Activated CD4-positive, alpha-beta T cell treated with anti-CD3 and anti-CD28 coated beads for 36 hours (primary cell): ENCODE results near the gene SLU7. TPM values are rescaled to one million over a fixed set of nuclear protein-coding genes. Genes with fewer than 3 reads are reported as not detected.

ENCODE experiments used
- ATAC-seq: fragments of 200-7000 bp; cut with Tn5 transposase; one replicate; pipeline ENCODE4 v1.10.0; 2021; ENCODE audit warnings: mild to moderate bottlenecking, moderate library complexity
- CTCF ChIA-PET: fragments of 350-600 bp; sonication (Branson Sonifier 250); formaldehyde crosslinking; loops from one replicate; lab custom pipeline; 2021; ENCODE audit warnings: antibody characterized with exemption; lab: Charles Lee
- POLR2A ChIA-PET: fragments of 350-600 bp; sonication (Branson Sonifier 250); formaldehyde crosslinking; loops from one replicate; lab custom pipeline; 2021; ENCODE audit warnings: antibody characterized with exemption, inconsistent platforms; lab: Charles Lee
- DNase-seq: peaks from one replicate; pipeline ENCODE4 v3.0.0-alpha.2; 2020
- H3K27ac Mint-ChIP-seq: one replicate; pipeline ENCODE4 v1.8.0; 2021; ENCODE audit warnings: mixed read lengths
- H3K27me3 Mint-ChIP-seq: one replicate; pipeline ENCODE4 v1.8.0; 2021; ENCODE audit warnings: mixed read lengths
- H3K36me3 Mint-ChIP-seq: one replicate; pipeline ENCODE4 v1.8.0; 2021; ENCODE audit warnings: low read depth, mixed read lengths
- H3K4me1 Mint-ChIP-seq: one replicate; pipeline ENCODE4 v1.8.0; 2021; ENCODE audit warnings: mixed read lengths
- H3K4me3 Mint-ChIP-seq: one replicate; pipeline ENCODE4 v1.8.0; 2021; ENCODE audit warnings: mild to moderate bottlenecking, moderate library complexity, mixed read lengths
- H3K9me3 Mint-ChIP-seq: one replicate; pipeline ENCODE4 v1.8.0; 2021; ENCODE audit warnings: low read depth, mixed read lengths
- intact Hi-C, 2 experiments: fragments of 100-400 bp; cut with DNase I in 1 of 2; cut with micrococcal nuclease in 1 of 2; formaldehyde crosslinking; loops; one replicate each; pipeline versions ENCODE4 v1.14.2 to v1.15.1; 2022 to 2024; cut with DNase I, micrococcal nuclease
- total RNA-seq, 2 experiments: library from RNA; stranded (reverse); gene quantifications; one replicate each; pipeline ENCODE4 v1.2.3, GENCODE V29; 2021

The SLU7 gene
- total RNA-seq, 2 experiments from 2014 or later: 41.1 to 53.0 TPM

DNA sequence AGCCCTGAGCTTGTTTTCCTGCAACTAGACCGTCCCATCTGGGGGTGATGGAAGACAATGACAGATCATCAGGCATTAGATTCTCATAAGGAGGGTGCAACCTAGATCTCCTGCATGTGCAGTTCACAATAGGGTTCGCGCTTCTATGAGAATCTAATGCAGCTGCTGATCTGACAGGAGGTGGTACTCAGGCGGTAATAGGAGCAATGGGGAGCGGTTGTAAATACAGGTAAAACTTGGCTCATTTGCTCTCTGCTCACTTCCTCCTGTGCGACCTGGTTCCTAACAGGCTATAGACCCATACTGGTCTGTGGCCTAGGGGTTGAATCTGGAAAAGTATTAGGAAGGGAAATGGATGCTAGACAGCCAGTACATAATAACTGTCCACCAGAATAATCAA, 42.5 kb upstream of the SLU7 start:
- Mint-ChIP-seq H3K9me3 (no peaks in the 10 kb centered on the region), H3K27ac (no peak overlapping the region), H3K36me3 (no peaks in the 10 kb centered on the region), H3K27me3 (no peaks in the 10 kb centered on the region), H3K4me1 (peaks cover 42% of the 10 kb centered on the region), H3K4me3 (no peak overlapping the region)
- ATAC-seq (no peak), DNase-seq (no peak)
- intact Hi-C loops: no loop called here
- CTCF ChIA-PET: no interaction called here
- POLR2A ChIA-PET: no interaction called here

DNA sequence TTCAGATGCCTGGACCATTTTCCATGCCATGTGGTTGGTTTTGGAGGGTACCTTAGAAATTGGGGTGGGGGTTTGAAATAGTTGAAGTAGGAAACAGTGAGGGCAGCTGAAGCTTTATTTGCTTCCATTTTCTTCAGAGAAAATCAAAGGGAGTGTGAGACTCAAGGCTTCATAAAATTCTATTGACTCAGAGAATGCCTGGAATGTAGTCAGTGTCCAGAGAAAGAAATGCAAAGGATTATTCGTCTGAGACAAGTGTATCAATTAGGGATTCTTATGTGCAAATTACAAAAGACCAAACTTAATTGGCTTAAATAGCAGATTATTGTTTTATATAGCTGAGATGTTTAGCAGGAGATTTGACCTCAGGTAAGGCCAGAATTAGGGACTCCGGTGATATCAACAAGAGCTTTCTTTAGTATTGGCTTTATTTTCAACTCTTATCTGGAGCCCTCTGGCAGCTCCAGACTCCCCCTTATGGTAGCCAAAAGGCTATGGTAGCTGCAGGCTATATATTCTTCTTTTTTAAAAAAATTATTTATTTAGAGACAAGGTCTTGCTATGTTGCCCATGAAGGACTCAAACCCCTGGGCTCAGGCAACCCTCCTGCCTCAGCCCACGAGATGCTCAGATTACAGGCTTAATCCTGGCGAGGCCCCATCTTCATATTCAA, 41.6 kb upstream of the SLU7 start:
- POLR2A ChIA-PET: no interaction called here
- intact Hi-C loops: no loop called here
- H3K9me3 Mint-ChIP-seq: no peaks in the 10 kb centered on the region
- H3K4me3 Mint-ChIP-seq: no peak overlapping the region
- ATAC-seq (no peak), DNase-seq (no peak)
- no peaks in the 10 kb centered on the region for H3K36me3 Mint-ChIP-seq
- no peaks in the 10 kb centered on the region for H3K27me3 Mint-ChIP-seq
- H3K4me1 Mint-ChIP-seq: peaks cover 34% of the 10 kb centered on the region
- CTCF ChIA-PET: interaction anchor here (3.6 kb wide), 1 partner anchor 21 kb away, joined by 35 read pairs; no protein-coding TSS in a partner anchor
- H3K27ac Mint-ChIP-seq: no peak overlapping the region

DNA sequence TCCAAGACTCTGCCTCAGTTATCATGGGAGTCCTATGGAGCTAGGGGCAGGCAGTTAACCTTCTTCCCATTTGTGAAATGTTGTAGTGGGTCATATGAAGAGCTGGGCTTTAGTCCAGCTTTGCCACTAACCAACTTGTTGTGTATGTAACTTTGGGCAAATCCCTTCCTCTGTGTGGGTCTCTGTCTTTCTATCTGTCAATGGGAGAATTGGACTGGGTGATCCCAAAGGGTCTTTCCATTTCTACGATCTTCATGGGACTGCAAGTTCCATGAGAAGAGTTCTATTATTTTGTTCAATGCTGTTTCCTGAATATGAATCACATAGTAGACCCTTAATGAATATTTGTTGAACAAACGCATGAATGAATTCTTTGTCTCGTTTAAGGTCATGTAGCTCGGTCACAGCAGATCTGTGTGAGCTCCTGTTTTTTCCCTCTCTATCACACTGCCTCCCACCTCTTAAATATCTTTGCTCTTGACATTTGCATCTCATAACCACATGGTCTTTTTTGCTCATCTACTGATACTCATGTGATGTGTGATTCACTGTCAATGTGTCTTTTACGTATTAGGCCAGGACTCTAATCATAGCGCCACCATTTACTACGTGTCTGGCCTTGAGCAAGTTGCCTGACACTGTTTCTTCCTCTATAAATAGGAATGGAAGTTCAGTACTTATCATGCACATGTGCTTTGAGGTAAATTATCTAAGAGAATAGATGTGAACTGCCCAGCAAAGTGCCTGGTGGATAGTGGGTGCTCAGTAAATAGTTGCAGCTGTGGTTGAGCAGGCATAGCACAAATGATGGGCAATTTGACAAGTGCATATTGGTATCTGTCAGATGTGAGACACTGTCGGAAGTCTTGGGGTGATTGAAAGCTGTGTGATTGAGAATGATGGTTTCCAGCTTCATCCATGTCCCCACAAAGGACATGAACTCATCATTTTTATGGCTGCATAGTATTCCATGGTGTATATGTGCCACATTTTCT, 40.2 kb upstream of the SLU7 start:
- ATAC-seq (peak; percentile 71), DNase-seq (no peak)
- Mint-ChIP-seq H3K4me3 (no peak overlapping the region), H3K4me1 (peaks cover 22% of the 10 kb centered on the region), H3K27me3 (no peaks in the 10 kb centered on the region), H3K27ac (peak overlapping the region; percentile 32), H3K36me3 (no peaks in the 10 kb centered on the region), H3K9me3 (no peaks in the 10 kb centered on the region)
- CTCF ChIA-PET: interaction anchor here (0.6 to 3.6 kb wide), 5 partner anchors 20 to 746 kb away, joined by 3 to 35 read pairs (median 3); no protein-coding TSS in a partner anchor
- intact Hi-C loops: no loop called here
- POLR2A ChIA-PET: interaction anchor here (1.0 kb wide), 1 partner anchor 8 kb away, joined by 3 read pairs; no protein-coding TSS in a partner anchor

DNA sequence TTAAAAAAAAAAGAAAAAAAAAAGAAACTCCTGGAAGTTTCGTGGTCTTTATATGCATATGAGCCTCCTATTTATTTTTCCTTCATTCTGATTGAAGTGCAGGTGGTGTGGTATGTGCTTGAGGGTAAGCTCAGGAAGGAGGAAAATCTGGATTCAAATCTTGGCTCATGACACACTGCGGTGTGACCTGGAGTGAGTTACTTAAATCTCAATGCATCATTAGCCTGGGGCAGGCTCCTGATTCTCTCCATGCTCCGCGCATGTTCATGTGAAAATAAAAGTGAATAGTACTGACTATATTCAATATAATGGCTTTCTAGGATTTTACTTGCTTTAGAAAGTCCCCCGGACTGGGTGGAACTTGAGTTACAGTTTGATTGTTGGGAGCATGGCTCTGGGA, 38.4 kb upstream of the SLU7 start:
- Mint-ChIP-seq H3K36me3 (no peaks in the 10 kb centered on the region), H3K27ac (no peak overlapping the region), H3K4me1 (peaks cover 11% of the 10 kb centered on the region), H3K27me3 (no peaks in the 10 kb centered on the region), H3K9me3 (no peaks in the 10 kb centered on the region), H3K4me3 (no peak overlapping the region)
- ChIA-PET CTCF (interaction anchor here (1.0 kb wide), 1 partner anchor 19 kb away, joined by 3 read pairs; no protein-coding TSS in a partner anchor), POLR2A (no interaction called here)
- ATAC-seq (no peak), DNase-seq (no peak)
- intact Hi-C loops: no loop called here

DNA sequence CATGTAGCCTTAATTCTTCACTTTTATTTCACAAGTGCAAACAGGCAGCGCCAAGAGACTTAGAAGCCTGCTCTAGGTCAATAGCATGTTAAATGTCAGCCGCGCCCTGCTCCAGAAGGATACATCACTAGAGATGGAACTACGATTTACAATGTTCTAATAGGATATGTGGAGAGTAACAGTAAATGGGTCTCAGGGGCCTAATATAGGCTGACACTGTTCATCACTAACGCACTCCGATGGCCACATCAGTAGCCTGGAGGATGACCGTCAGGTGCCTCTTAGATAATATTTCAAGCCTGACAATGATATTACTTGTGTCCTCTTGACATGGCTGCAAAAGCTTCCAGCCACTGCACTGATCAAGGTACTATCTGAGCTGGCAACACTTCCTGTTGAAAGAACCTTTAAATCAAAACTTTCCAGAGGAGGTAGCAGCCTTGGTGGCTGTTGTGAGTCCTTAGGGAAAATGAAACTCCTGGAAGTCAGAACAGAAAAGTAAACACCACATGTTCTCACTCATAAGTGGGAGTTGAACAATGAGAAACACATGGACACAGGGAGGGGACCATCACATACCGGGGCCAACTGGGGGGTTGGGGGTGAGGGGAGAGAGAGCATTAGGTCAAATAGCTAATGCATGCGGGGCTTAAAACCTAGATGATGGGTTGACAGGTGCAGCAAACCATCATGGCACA, 37.7 kb upstream of the SLU7 start:
- CTCF ChIA-PET: interaction anchor here (1.0 kb wide), 1 partner anchor 18 kb away, joined by 3 read pairs; no protein-coding TSS in a partner anchor
- ATAC-seq (no peak), DNase-seq (no peak)
- no peak overlapping the region for H3K27ac Mint-ChIP-seq
- intact Hi-C loops: no loop called here
- H3K4me1 Mint-ChIP-seq: peaks cover 10% of the 10 kb centered on the region
- no peaks in the 10 kb centered on the region for H3K36me3 Mint-ChIP-seq
- POLR2A ChIA-PET: no interaction called here
- no peak overlapping the region for H3K4me3 Mint-ChIP-seq
- no peaks in the 10 kb centered on the region for H3K9me3 Mint-ChIP-seq
- H3K27me3 Mint-ChIP-seq: no peaks in the 10 kb centered on the region

DNA sequence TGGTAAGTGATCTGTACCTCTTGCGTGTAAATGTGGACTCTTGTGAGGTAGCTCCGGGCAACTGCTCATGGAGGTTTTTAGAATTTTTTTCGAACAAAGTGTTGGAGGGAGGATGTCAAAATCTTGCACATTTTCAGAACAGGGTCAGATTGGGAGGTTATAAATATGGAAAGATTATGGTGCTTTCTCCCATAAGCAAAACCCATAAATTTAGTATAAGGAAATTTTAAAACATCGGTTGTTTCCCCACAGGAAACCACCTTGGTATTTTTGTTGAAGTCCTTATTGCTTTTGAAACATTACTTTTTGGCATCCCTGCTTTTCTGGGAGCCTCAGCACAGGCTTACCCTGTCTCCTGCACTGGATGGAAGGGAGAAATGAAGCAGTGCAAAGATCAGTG, 36.7 kb upstream of the SLU7 start:
- no peaks in the 10 kb centered on the region for H3K36me3 Mint-ChIP-seq
- ChIA-PET CTCF (no interaction called here), POLR2A (no interaction called here)
- H3K27ac Mint-ChIP-seq: no peak overlapping the region
- no peaks in the 10 kb centered on the region for H3K27me3 Mint-ChIP-seq
- intact Hi-C loops: no loop called here
- no peak overlapping the region for H3K4me3 Mint-ChIP-seq
- ATAC-seq (no peak), DNase-seq (no peak)
- peaks cover 10% of the 10 kb centered on the region for H3K4me1 Mint-ChIP-seq
- no peaks in the 10 kb centered on the region for H3K9me3 Mint-ChIP-seq

DNA sequence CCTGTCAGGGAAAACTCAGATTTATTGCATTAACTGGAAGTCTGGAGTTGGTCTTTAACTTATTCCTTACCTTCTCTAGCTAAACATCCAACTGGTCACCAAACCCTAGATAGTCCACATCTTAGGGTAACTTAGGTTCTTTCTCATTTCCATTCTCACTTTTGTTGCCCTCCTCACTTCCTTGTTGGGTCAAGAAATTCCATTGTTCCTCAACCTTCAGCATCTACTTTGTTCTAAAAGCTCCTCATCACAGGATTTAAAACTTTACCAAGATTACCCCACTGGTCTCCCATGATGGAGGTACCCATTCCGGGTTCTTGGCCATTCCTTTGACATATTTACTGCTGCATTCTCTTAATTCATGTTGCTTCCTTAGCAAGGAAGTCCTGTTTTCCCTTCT, 34.9 kb upstream of the SLU7 start:
- Mint-ChIP-seq H3K27me3 (no peaks in the 10 kb centered on the region), H3K4me3 (no peak overlapping the region), H3K27ac (no peak overlapping the region), H3K9me3 (no peaks in the 10 kb centered on the region), H3K4me1 (peaks cover 10% of the 10 kb centered on the region), H3K36me3 (no peaks in the 10 kb centered on the region)
- ATAC-seq (no peak), DNase-seq (no peak)
- POLR2A ChIA-PET: no interaction called here
- CTCF ChIA-PET: interaction anchor here (1.1 kb wide), 1 partner anchor 19 kb away, joined by 7 read pairs; no protein-coding TSS in a partner anchor
- intact Hi-C loops: no loop called here

DNA sequence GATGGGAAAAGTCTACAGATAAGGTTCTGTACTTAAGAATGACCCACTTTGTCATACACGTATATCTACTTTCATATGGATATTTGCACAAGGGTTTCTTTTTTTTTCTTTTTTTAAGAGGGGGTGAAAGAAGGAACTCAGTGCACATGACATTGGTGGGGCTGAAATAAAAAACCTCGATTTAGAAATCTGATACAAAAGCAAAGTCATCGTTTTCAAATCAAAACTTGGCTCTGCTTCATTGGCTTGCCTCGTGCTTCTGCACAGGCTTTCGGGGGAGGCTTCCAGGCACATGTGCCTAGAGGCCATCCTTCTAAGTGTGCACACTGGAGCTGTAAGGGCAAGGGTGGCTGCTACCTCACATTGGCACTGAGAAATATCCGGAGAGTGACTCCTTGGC, 33.9 kb upstream of the SLU7 start:
- CTCF ChIA-PET: interaction anchor here (0.5 to 2.0 kb wide), 4 partner anchors 14 to 177 kb away, joined by 3 to 19 read pairs (median 5); no protein-coding TSS in a partner anchor
- ATAC-seq (no peak), DNase-seq (no peak)
- peaks cover 10% of the 10 kb centered on the region for H3K4me1 Mint-ChIP-seq
- intact Hi-C loops: no loop called here
- no peaks in the 10 kb centered on the region for H3K36me3 Mint-ChIP-seq
- no peak overlapping the region for H3K4me3 Mint-ChIP-seq
- POLR2A ChIA-PET: no interaction called here
- H3K9me3 Mint-ChIP-seq: no peaks in the 10 kb centered on the region
- H3K27me3 Mint-ChIP-seq: no peaks in the 10 kb centered on the region
- H3K27ac Mint-ChIP-seq: no peak overlapping the region

DNA sequence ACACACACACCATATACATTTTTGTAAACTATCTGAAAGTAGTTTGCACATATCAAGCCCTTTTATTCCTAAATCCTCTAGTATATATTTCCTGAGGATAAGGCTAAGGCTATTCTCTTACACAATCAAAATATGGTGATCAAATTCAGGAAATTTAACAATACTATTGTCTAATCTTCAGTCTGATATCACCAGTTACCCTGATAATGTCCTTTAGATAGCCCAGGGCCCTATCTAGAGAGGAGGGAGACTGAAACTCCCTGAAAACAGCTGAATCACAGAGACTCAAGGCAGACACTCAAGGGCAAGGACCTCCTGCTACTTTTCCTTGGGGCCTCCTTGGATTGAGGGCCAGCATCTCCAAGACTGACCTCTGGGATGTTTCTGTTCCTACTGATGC, 33.2 kb upstream of the SLU7 start:
- Mint-ChIP-seq H3K4me1 (peaks cover 10% of the 10 kb centered on the region), H3K36me3 (no peaks in the 10 kb centered on the region), H3K9me3 (no peaks in the 10 kb centered on the region), H3K4me3 (no peak overlapping the region), H3K27ac (no peak overlapping the region), H3K27me3 (no peaks in the 10 kb centered on the region)
- ATAC-seq: no peak
- POLR2A ChIA-PET: no interaction called here
- DNase-seq: no peak
- intact Hi-C loops: no loop called here
- CTCF ChIA-PET: interaction anchor here (0.6 to 2.0 kb wide), 3 partner anchors 13 to 178 kb away, joined by 3 to 19 read pairs (median 3); no protein-coding TSS in a partner anchor

DNA sequence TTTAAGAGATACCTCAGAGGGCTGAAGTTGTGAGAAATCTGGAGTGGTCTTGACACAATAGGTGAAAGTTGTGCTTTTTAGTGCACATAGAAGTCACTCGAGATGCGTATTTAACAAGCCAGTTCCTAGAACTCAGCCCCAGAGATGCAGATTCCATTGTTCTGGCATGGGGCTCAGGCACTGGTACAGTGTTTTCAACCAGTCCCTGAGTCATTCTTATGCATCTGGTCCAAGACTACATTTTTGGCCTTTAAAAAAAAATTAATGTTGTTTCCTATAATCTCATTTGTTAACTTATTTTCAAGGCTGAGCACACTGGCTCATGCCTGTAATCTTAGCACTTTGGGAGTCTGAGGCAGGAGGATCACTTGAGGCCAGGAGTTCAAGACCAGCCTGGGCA, 32.4 kb upstream of the SLU7 start:
- no peak overlapping the region for H3K4me3 Mint-ChIP-seq

More for the DNA sequence above, 32.4 kb upstream of the SLU7 start:
- Mint-ChIP-seq H3K27me3 (no peaks in the 10 kb centered on the region), H3K36me3 (no peaks in the 10 kb centered on the region), H3K27ac (no peak overlapping the region), H3K4me1 (peaks cover 7% of the 10 kb centered on the region), H3K9me3 (no peaks in the 10 kb centered on the region)
- CTCF ChIA-PET: interaction anchor here (2.0 kb wide), 1 partner anchor 12 kb away, joined by 19 read pairs; no protein-coding TSS in a partner anchor
- no peak for DNase-seq
- intact Hi-C loops: no loop called here
- ATAC-seq: no peak
- POLR2A ChIA-PET: no interaction called here
